ENCODE data around the gene BBS7. TPM values are rescaled to one million over a fixed set of nuclear protein-coding genes. Genes with fewer than 3 reads are reported as not detected.

BBS7 gene
- total and polyA plus RNA-seq, 9 of the 15 experiments (the other 6 are each of a cell fraction or from before 2014, with no cell fraction given): 13.4 to 25.8 (median 16.4) TPM

- TF ChIP-seq, protein P1, sequence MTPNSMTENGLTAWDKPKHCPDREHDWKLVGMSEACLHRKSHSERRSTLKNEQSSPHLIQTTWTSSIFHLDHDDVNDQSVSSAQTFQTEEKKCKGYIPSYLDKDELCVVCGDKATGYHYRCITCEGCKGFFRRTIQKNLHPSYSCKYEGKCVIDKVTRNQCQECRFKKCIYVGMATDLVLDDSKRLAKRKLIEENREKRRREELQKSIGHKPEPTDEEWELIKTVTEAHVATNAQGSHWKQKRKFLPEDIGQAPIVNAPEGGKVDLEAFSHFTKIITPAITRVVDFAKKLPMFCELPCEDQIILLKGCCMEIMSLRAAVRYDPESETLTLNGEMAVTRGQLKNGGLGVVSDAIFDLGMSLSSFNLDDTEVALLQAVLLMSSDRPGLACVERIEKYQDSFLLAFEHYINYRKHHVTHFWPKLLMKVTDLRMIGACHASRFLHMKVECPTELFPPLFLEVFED (CRISPR knock-in tag; conservative IDR thresholded peaks at IDR 0.05): no peak
- TF ChIP-seq E2F3 (CRISPR knock-in tag; IDR thresholded peaks at IDR 0.05) (peak; percentile 50; the same call in 1 of the 2 replicates), CSDE1 (IDR thresholded peaks at IDR 0.05) (peak in 1 of 2 experiments; percentile 75; a peak in 2 of 4 replicates), BRD9 (IDR thresholded peaks at IDR 0.05; ENCODE audit: low read depth, partially characterized antibody) (no peak), CBX3 (IDR thresholded peaks at IDR 0.05; ENCODE audit: borderline replicate concordance in 1 of 2, low read length in 2 of 2) (peak in 1 of 2 experiments; percentile 74; a peak in 1 of 3 replicates), ZNF407 (IDR thresholded peaks at IDR 0.05; ENCODE audit: low read depth) (no peak), RHOXF2B (CRISPR knock-in tag; conservative IDR thresholded peaks at IDR 0.05) (no peak), BRD4 (IDR thresholded peaks at IDR 0.05) (no peak), POLR2B (IDR thresholded peaks at IDR 0.05; ENCODE audit: low read depth, partially characterized antibody) (peak; percentile 85), ZFP91 (CRISPR knock-in tag; IDR thresholded peaks at IDR 0.05) (peak; percentile 13; the same call in 1 of the 2 replicates), NR1H2 (CRISPR knock-in tag; IDR thresholded peaks at IDR 0.05) (no peak; the same call in 1 of the 2 replicates)
- TF ChIP-seq, protein P2, sequence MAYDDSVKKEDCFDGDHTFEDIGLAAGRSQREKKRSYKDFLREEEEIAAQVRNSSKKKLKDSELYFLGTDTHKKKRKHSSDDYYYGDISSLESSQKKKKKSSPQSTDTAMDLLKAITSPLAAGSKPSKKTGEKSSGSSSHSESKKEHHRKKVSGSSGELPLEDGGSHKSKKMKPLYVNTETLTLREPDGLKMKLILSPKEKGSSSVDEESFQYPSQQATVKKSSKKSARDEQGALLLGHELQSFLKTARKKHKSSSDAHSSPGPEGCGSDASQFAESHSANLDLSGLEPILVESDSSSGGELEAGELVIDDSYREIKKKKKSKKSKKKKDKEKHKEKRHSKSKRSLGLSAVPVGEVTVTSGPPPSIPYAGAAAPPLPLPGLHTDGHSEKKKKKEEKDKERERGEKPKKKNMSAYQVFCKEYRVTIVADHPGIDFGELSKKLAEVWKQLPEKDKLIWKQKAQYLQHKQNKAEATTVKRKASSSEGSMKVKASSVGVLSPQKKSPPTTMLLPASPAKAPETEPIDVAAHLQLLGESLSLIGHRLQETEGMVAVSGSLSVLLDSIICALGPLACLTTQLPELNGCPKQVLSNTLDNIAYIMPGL (CRISPR knock-in tag; IDR thresholded peaks at IDR 0.05): peak; percentile 74; the same call in 1 of the 2 replicates
Measured at GRCh38 chr4:121823505-121824170, 46.6 kb downstream of the BBS7 start, which contains the start of gene CCNA2 (continued).
